ENCODE results near the gene UBE2QL1.

The UBE2QL1 gene

DNA sequence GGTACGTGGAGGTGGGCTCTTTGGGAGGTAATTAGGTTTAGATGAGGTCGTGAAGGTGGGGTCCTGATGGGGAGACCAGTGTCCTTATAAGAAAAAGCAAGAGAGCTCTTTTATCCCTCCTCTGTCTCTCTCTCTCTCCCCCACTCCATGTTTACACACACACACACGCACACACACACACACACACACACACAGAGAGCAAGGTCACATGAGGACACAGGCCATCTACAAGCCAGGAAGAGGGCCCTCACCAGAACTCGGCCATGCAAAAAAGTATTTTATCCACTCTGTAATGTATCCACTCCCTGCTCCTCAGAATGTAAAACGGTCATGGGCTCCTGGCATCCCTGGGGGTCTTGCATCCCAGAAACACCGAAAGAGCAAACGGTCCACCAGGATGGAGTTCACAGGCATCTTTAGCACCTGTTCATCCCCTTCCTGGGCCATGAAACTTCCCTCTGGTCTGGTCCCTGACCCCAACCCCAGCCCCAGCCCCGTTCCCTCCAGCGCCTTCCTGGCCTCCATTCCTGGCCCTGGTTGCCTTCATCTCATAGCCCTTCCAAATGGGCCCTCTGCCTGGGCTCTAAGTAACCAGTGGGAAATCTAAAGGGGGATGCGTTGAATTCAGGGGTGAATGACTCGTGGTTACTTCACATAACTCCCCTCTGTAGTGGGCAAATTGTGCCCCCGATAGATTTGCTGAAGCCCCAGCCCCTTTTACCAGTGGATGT, 95.3 kb downstream of the UBE2QL1 start:
- Histone ChIP-seq H3K4me3 (ENCODE audit: low read depth in 1 of 2, low read length in 1 of 2) (no peak overlapping the region), H3K36me3 (no peaks in the 10 kb centered on the region), H3K27ac (no peak overlapping the region), H3K4me1 (ENCODE audit: control insufficient read depth in 1 of 2, insufficient read depth in 1 of 2, low read depth in 1 of 2, low read length in 1 of 2) (no peaks in the 10 kb centered on the region), H3K9me3 (no peaks in the 10 kb centered on the region), H3K27me3 (no peaks in the 10 kb centered on the region)
- TF ChIP-seq, protein P1, sequence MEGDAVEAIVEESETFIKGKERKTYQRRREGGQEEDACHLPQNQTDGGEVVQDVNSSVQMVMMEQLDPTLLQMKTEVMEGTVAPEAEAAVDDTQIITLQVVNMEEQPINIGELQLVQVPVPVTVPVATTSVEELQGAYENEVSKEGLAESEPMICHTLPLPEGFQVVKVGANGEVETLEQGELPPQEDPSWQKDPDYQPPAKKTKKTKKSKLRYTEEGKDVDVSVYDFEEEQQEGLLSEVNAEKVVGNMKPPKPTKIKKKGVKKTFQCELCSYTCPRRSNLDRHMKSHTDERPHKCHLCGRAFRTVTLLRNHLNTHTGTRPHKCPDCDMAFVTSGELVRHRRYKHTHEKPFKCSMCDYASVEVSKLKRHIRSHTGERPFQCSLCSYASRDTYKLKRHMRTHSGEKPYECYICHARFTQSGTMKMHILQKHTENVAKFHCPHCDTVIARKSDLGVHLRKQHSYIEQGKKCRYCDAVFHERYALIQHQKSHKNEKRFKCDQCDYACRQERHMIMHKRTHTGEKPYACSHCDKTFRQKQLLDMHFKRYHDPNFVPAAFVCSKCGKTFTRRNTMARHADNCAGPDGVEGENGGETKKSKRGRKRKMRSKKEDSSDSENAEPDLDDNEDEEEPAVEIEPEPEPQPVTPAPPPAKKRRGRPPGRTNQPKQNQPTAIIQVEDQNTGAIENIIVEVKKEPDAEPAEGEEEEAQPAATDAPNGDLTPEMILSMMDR (IDR thresholded peaks at IDR 0.05), result no peak

Data from neutrophil (primary cell).